ENCODE results near the gene CHRNA4. TPM values are rescaled to one million over a fixed set of nuclear protein-coding genes. Genes with fewer than 3 reads are reported as not detected.

CHRNA4 gene
- total and polyA plus RNA-seq, 2 of the 4 experiments (the other 2 are of a cell fraction) = not detected

DNA sequence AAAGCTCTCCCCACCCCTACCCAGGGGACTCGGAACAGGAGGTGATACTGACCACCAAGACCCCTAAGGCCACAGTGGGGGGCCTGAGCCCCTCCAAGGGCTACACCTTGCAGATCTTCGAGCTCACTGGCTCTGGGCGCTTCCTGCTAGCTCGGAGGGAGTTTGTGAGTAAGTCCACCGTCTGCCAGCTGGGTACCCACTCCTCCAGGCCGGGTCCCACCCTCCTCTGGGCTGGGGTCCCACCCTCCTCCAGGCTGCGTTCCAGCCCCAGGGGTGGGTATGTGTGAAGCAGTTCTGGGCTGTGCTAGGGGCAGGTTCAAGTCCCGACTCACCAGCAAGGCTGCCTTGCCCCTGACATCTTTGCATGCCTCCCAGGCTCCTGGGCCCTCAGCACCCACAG lies 55.8 kb downstream of the CHRNA4 start:
- Histone ChIP-seq H3K4me2 (ENCODE audit: low read depth, low read length) (no peak overlapping the region), H3K4me3 (ENCODE audit: insufficient read depth, low read depth, low read length) (no peak overlapping the region), H4K91ac (ENCODE audit: insufficient read depth, low read depth, low read length) (no peak overlapping the region), H2BK5ac (ENCODE audit: low read depth, low read length, poor library complexity, severe bottlenecking) (no peak overlapping the region), H3K14ac (replicated peaks; ENCODE audit: low read depth, low read length) (no peak overlapping the region), H3K79me1 (ENCODE audit: low read depth in 1 of 2, low read length in 2 of 2) (no peaks in the 10 kb centered on the region), H4K8ac (ENCODE audit: low read depth in 2 of 2, low read length in 2 of 2) (no peak overlapping the region), H3K9ac (ENCODE audit: low read depth, low read length) (no peak overlapping the region), H3K9me3 (ENCODE audit: control insufficient read depth, insufficient read depth, low read length) (no peaks in the 10 kb centered on the region), H3K27me3 (ENCODE audit: control insufficient read depth, insufficient read depth, low read length) (peaks cover 23% of the 10 kb centered on the region), H3K9me1 (ENCODE audit: insufficient read depth, low read length) (no peaks in the 10 kb centered on the region), H2AK5ac (ENCODE audit: low read depth, low read length) (no peak overlapping the region), H3K18ac (ENCODE audit: low read depth, low read length) (no peak overlapping the region), H3K36me3 (ENCODE audit: control insufficient read depth, insufficient read depth, low read length) (no peaks in the 10 kb centered on the region), H2BK15ac (ENCODE audit: low read depth, low read length) (no peak overlapping the region), H2BK20ac (ENCODE audit: low read depth, low read length) (no peak overlapping the region), H3K23ac (ENCODE audit: low read depth, low read length) (no peak overlapping the region), H3K56ac (ENCODE audit: extremely low read depth, insufficient read depth, low read length) (no peak overlapping the region), H2BK120ac (ENCODE audit: low read depth, low read length) (no peak overlapping the region), H3K4me1 (ENCODE audit: control insufficient read depth, insufficient read depth, low read length) (no peaks in the 10 kb centered on the region), H2AK9ac (replicated peaks; ENCODE audit: low read depth, low read length, poor library complexity) (no peak overlapping the region), H3K27ac (ENCODE audit: insufficient read depth, low read length) (no peak overlapping the region), H4K20me1 (ENCODE audit: insufficient read depth, low read length) (peaks cover 5% of the 10 kb centered on the region; the same call in 1 of the 2 replicates), H3K4ac (ENCODE audit: low read depth, low read length) (no peak overlapping the region), H2AFZ (replicated peaks; ENCODE audit: low read length, poor library complexity) (no peak overlapping the region), H4K5ac (ENCODE audit: low read depth, low read length) (no peak overlapping the region)
- WGBS, 2 experiments (ENCODE audit: extremely low coverage in 2 of 2, insufficient read length in 1 of 2) = no CpG with 5 or more reads among the region's 8 CpGs
- no TSS peak for BruUV-seq (replicated peaks)
- no peak for DNase-seq
- TF ChIP-seq FOS (IDR thresholded peaks at IDR 0.05; ENCODE audit: low read depth, low read length) (no peak), MAFK (IDR thresholded peaks at IDR 0.05; ENCODE audit: low read depth, low read length) (no peak), BHLHE40 (IDR thresholded peaks at IDR 0.05; ENCODE audit: low read depth, low read length) (no peak), CHD1 (IDR thresholded peaks at IDR 0.05; ENCODE audit: low read depth, low read length) (no peak), CEBPB (IDR thresholded peaks at IDR 0.05; ENCODE audit: low read depth, low read length) (no peak), SMC3 (IDR thresholded peaks at IDR 0.05; ENCODE audit: low read depth, low read length) (no peak), RFX5 (IDR thresholded peaks at IDR 0.05; ENCODE audit: low read depth, low read length) (no peak), MXI1 (IDR thresholded peaks at IDR 0.05; ENCODE audit: borderline replicate concordance, low read depth, low read length) (no peak), RCOR1 (IDR thresholded peaks at IDR 0.05; ENCODE audit: insufficient replicate concordance, low read length) (no peak), RAD21 (IDR thresholded peaks at IDR 0.05; ENCODE audit: low read length) (no peak), MAZ (IDR thresholded peaks at IDR 0.05; ENCODE audit: borderline replicate concordance, low read depth, low read length) (no peak), POLR2A (IDR thresholded peaks at IDR 0.05; ENCODE audit: low read depth, low read length) (no peak), NFE2L2 (IDR thresholded peaks at IDR 0.05; ENCODE audit: low read depth, low read length) (no peak)
- TF ChIP-seq, protein P1, sequence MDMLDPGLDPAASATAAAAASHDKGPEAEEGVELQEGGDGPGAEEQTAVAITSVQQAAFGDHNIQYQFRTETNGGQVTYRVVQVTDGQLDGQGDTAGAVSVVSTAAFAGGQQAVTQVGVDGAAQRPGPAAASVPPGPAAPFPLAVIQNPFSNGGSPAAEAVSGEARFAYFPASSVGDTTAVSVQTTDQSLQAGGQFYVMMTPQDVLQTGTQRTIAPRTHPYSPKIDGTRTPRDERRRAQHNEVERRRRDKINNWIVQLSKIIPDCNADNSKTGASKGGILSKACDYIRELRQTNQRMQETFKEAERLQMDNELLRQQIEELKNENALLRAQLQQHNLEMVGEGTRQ (IDR thresholded peaks at IDR 0.05; ENCODE audit: low read depth, low read length) = no peak
- TF ChIP-seq, protein P2, sequence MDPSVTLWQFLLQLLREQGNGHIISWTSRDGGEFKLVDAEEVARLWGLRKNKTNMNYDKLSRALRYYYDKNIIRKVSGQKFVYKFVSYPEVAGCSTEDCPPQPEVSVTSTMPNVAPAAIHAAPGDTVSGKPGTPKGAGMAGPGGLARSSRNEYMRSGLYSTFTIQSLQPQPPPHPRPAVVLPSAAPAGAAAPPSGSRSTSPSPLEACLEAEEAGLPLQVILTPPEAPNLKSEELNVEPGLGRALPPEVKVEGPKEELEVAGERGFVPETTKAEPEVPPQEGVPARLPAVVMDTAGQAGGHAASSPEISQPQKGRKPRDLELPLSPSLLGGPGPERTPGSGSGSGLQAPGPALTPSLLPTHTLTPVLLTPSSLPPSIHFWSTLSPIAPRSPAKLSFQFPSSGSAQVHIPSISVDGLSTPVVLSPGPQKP (IDR thresholded peaks at IDR 0.05; ENCODE audit: borderline replicate concordance, low read depth, low read length) = no peak
- TF ChIP-seq, protein P3, sequence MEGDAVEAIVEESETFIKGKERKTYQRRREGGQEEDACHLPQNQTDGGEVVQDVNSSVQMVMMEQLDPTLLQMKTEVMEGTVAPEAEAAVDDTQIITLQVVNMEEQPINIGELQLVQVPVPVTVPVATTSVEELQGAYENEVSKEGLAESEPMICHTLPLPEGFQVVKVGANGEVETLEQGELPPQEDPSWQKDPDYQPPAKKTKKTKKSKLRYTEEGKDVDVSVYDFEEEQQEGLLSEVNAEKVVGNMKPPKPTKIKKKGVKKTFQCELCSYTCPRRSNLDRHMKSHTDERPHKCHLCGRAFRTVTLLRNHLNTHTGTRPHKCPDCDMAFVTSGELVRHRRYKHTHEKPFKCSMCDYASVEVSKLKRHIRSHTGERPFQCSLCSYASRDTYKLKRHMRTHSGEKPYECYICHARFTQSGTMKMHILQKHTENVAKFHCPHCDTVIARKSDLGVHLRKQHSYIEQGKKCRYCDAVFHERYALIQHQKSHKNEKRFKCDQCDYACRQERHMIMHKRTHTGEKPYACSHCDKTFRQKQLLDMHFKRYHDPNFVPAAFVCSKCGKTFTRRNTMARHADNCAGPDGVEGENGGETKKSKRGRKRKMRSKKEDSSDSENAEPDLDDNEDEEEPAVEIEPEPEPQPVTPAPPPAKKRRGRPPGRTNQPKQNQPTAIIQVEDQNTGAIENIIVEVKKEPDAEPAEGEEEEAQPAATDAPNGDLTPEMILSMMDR (conservative IDR thresholded peaks at IDR 0.05; ENCODE audit: low read depth, low read length) = no peak
- dilution Hi-C loops (cut with HindIII; ENCODE audit: low sequenced_read_pairs, unreplicated experiment) = no loop called here
- no peak for ATAC-seq (ENCODE audit: low read depth)
- POLR2A ChIA-PET (ENCODE audit: unreplicated experiment) = no interaction called here
- CTCF ChIA-PET = no interaction called here
- in situ Hi-C loops (cut with MboI; ENCODE audit: low sequenced_read_pairs) = no loop called here
- intact Hi-C loops (cut with micrococcal nuclease) = no loop called here
